ENCODE results near the gene SNX1.
"Not testable (repeated sequence)": the region's sequence is repeated elsewhere in the genome, so short reads cannot be mapped to it uniquely, and the experiment has no call there.

The SNX1 gene

GRCh38 chr15:64073496-64073895 is 22.3 kb upstream of the SNX1 start:
- DNase-seq, result not testable (repeated sequence)

- DNase-seq, result no peak
Observed at GRCh38 chr15:64082757-64083156, 13.0 kb upstream of the SNX1 start.

- no peak for DNase-seq
Observed at GRCh38 chr15:64089543-64090280, 6.1 kb upstream of the SNX1 start.

GRCh38 chr15:64090527-64090926 is 5.3 kb upstream of the SNX1 start:
- DNase-seq, result no peak

GRCh38 chr15:64092075-64092820 is 3.5 kb upstream of the SNX1 start:
- peak; percentile 50 for DNase-seq

- DNase-seq, result peak; percentile 47
Observed at GRCh38 chr15:64092864-64093626, 2.7 kb upstream of the SNX1 start.

- peak; percentile 95 for DNase-seq
Observed at GRCh38 chr15:64093627-64094417, 2.0 kb upstream of the SNX1 start, which contains the start of gene CIAO2A. TSS of gene CIAO2A (minus strand) at chr15:64093838. CDS start at chr15:64093768, 70 bp downstream.

- DNase-seq, result no peak
Observed at GRCh38 chr15:64095431-64095794, 369 bp upstream of the SNX1 start.

GRCh38 chr15:64096668-64097384 is 1.0 kb downstream of the SNX1 start:
- peak; percentile 13 for DNase-seq

GRCh38 chr15:64099379-64099778 is 3.6 kb downstream of the SNX1 start:
- DNase-seq, result no peak

GRCh38 chr15:64100958-64101357 is 5.2 kb downstream of the SNX1 start:
- DNase-seq, result no peak

GRCh38 chr15:64102497-64102896 is 6.7 kb downstream of the SNX1 start:
- no peak for DNase-seq

GRCh38 chr15:64105113-64105704 is 9.4 kb downstream of the SNX1 start:
- DNase-seq, result no peak

GRCh38 chr15:64107337-64107736 is 11.6 kb downstream of the SNX1 start:
- DNase-seq, result no peak

GRCh38 chr15:64110108-64110701 is 14.4 kb downstream of the SNX1 start:
- DNase-seq, result not testable (repeated sequence)

GRCh38 chr15:64110950-64111678 is 15.3 kb downstream of the SNX1 start:
- DNase-seq, result no peak

- no peak for DNase-seq
Observed at GRCh38 chr15:64111679-64112050, 15.9 kb downstream of the SNX1 start.

- DNase-seq, result no peak
Observed at GRCh38 chr15:64112073-64112772, 16.4 kb downstream of the SNX1 start.

- no peak for DNase-seq
Observed at GRCh38 chr15:64112904-64113303, 17.1 kb downstream of the SNX1 start.

Data from CD4-positive, alpha-beta T cell treated with Interleukin-12 subunit alpha and Interleukin-12 subunit beta, for 1 hour (primary cell).